Measurements from ENCODE around the gene NUCKS1.

NUCKS1 gene

DNA sequence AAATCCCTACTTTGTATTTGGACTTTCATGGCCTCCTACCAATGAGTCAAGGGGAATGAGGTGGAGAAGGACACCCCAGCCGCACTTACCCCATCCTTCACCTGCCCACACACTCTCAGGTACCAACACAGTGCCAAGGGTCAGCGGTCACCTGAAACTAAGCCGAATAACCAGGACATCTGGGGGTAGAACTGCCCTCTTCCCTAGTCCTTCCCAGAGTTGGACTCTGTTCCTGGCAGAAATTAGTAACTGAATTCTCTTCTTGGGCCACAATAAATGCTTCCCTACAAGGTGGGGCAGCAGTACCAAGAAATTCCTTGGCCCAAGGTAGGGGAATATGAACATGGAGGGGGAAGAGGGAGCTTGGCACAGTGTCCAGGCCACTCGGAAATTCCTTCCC, 77.0 kb downstream of the NUCKS1 start:
- TF ChIP-seq, protein P1, sequence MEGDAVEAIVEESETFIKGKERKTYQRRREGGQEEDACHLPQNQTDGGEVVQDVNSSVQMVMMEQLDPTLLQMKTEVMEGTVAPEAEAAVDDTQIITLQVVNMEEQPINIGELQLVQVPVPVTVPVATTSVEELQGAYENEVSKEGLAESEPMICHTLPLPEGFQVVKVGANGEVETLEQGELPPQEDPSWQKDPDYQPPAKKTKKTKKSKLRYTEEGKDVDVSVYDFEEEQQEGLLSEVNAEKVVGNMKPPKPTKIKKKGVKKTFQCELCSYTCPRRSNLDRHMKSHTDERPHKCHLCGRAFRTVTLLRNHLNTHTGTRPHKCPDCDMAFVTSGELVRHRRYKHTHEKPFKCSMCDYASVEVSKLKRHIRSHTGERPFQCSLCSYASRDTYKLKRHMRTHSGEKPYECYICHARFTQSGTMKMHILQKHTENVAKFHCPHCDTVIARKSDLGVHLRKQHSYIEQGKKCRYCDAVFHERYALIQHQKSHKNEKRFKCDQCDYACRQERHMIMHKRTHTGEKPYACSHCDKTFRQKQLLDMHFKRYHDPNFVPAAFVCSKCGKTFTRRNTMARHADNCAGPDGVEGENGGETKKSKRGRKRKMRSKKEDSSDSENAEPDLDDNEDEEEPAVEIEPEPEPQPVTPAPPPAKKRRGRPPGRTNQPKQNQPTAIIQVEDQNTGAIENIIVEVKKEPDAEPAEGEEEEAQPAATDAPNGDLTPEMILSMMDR (IDR thresholded peaks at IDR 0.05; ENCODE audit: borderline replicate concordance, insufficient read depth, low read depth, low read length): no peak
- no peak overlapping the region for H3K4me3 ChIP-seq (ENCODE audit: low read depth, low read length)

DNA sequence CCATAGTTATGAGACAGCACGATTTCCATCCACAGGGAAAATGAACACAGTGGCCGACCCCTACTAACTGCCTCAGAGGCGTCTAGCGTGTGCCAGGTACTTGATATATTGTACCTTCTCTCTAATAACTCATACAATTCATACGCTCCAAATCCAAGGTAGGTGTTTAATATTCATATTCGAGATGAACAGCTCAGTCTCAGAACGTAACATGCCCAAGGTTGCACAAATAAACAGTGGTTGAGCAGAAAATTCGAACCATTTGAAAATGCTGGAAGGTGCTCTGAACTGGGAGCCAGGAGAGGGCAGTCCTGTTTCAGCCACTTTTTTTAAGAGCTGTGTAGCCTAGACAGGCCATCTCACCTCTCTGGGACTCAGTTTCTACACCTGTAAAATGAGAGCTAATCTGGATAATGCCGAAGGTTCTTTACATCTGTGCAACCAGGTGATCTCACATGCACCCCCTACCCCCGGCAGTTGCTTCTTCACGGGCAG, 77.5 kb downstream of the NUCKS1 start:
- TF ChIP-seq, protein P1 (IDR thresholded peaks at IDR 0.05; ENCODE audit: borderline replicate concordance, insufficient read depth, low read depth, low read length): no peak
- no peak overlapping the region for H3K4me3 ChIP-seq (ENCODE audit: low read depth, low read length)

DNA sequence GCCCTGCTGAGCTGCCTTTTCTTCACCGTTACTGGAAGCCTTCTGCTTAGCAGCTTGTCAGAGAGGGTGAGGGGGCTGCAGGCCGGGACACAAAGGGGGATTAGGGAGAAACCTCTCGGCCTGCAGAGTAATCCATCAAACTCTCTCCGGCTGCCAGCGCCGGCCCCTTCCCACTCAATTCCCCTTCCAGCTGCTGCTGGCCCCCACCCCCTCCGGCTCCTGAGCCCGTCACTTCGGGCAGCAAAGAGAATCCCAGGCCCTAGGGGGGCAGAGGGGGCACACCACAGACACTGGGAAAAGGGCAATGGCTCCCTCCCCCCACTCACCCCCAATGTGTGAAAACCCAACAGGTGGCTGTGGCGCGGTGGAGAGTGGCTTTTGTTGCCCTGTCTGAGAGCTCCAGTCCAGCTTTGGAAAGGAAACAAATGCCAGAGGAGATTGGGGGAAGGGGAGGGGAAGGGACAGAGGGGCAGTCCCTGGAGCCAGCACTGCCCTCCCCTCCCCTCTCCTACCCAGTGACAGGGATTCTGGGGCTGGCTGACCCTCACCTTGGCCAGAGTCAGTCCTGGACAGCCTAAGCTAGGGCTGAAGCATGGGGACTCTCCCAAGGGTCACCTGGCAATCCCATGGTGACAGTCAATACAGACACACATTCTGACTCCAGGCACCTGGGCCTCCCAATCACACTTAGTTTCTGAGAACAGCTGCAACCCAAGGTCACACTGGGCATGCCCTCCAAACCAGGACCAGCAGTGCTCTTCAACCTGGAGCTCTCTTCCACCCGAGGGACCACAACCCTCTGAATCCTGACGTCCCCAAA, 79.2 kb downstream of the NUCKS1 start:
- TF ChIP-seq, protein P1 (IDR thresholded peaks at IDR 0.05; ENCODE audit: borderline replicate concordance, insufficient read depth, low read depth, low read length): no peak
- no peak overlapping the region for H3K4me3 ChIP-seq (ENCODE audit: low read depth, low read length)

DNA sequence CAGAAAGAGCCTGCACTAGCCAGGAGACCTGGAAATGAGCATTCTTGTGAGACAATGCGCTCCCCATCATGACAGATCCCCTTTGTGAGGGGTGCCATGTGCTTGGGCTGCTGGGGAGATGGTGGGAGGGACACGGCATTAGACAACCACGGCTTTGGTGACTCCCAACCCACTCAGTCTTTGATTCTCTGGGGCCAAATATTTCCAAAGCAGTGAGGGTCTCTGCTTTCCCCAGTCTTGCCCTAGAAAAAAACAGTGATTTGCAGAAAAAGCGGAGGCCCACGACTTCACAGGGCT, 79.9 kb downstream of the NUCKS1 start:
- TF ChIP-seq, protein P1 (IDR thresholded peaks at IDR 0.05; ENCODE audit: borderline replicate concordance, insufficient read depth, low read depth, low read length): no peak
- H3K4me3 ChIP-seq (ENCODE audit: low read depth, low read length): no peak overlapping the region

DNA sequence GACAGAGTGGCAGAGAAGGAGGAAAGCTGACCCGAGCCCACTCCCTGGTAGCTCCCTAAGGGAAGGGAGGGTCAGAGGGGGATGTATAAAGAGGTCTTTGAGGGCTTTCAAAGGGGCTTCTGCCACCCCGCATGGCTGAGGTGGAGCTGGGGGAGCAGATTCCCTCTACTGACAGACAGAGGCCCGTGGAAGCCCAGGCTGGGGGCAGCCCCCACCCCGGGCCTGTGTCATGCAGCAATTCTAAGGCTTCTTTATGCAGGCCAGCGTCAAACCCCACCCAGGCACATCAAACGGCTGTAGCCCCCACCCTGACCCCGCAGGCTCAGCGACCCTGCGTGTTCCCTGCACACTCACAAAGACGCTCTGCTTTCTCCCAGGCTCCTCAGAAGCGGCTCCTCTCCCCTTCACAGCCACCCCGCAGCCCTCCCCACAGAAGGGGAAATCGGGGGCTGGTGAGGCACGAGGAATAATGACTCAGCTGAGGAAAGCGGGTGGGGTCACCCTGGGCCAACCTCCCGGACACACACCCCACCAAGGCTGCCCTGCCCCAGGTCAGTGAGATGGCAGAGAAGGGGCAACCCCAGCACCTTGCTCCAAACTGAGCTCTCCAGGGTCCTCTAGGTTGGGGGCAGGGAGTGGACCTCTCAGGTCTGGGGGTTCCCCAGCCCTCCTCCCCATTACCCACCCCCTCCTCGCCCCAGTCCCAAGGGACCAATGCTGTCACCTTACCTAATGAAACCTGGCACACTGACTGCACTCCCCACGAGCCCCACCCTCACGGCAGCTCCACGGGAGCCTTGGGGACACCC, 80.4 kb downstream of the NUCKS1 start:
- TF ChIP-seq, protein P1 (IDR thresholded peaks at IDR 0.05; ENCODE audit: borderline replicate concordance, insufficient read depth, low read depth, low read length): no peak
- peak overlapping the region; percentile 36 for H3K4me3 ChIP-seq (ENCODE audit: low read depth, low read length)

DNA sequence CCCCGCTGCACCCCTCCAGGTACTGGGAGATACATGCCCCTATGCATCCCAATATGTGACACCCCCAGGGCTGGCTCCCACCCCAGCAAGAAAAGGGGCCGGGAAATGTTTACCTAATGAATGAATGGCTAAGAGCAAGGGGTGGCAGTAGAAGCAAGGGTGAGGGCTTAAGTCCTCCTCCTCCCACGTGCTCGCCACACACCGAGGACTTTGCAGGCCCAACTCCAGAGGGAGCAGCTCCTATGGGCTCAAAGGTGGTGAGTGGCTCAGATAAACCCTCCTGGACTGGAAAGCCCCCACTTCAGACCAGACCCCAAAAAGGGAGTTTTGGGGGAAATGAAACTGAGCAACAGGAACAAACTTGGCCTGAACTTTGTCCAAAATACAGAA, 81.0 kb downstream of the NUCKS1 start:
- H3K4me3 ChIP-seq (ENCODE audit: low read depth, low read length): peak overlapping the region; percentile 15

More for the DNA sequence above, 81.0 kb downstream of the NUCKS1 start:
- TF ChIP-seq, protein P1 (IDR thresholded peaks at IDR 0.05; ENCODE audit: borderline replicate concordance, insufficient read depth, low read depth, low read length): no peak
